ENCODE results near the gene MOB4. TPM values are rescaled to one million over a fixed set of nuclear protein-coding genes. Genes with fewer than 3 reads are reported as not detected.

MOB4 gene
- total and polyA plus RNA-seq, 10 of the 15 experiments (the other 5 are each of a cell fraction or from before 2014, with no cell fraction given) = 13.5 to 44.2 (median 32.4) TPM

DNA sequence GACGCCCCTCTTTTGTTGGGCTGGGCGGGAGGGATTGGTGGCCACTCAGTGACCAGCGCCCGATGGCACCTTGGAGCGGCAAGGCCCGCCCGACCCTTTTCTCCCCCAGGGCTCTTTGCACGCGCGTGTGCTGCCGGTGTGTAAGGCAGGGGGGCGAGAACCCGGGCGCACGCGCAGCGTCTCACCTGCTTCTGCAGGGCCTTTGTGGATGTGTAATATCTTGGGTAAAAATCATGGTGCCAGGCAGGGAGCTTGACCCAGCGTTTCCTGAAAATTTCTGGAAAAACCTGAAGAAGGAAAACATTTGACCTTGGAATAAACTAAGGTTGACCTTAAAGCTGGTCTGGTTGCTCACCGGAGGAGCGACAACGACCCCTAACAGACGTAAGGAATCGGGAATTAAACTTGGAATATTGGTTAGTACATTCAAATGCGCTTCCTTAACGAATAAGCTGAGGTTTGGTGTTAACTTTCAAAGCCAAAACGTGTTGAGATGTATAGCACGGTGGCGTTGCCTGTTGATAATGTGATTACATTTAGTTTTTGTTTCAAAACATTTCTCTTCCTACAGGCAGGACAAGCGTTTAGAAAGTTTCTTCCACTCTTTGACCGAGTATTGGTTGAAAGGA, 15.2 kb upstream of the MOB4 start:
- peaks cover 4 to 29% of the 10 kb centered on the region in 2 experiments for H3K36me3 ChIP-seq (ENCODE audit: control insufficient read depth in 2 of 2, insufficient read depth in 2 of 2, low read length in 1 of 2)

More for the DNA sequence above, 15.2 kb upstream of the MOB4 start:
- WGBS (ENCODE audit: insufficient coverage, insufficient replicate concordance, low lambda C conversion rate, missing lambda C conversion rate) = 1% methylated on average over 30 of the region's 30 CpGs
- BruUV-seq (replicated peaks) = TSS peak; percentile 78
- H3K27me3 ChIP-seq (replicated peaks in 1 of 2; ENCODE audit: control insufficient read depth in 2 of 2, insufficient read depth in 2 of 2, low read length in 1 of 2) = no peaks in the 10 kb centered on the region
- intact Hi-C loops (cut with micrococcal nuclease; ENCODE audit: unreplicated experiment) = loop anchor here (1.0 to 2.0 kb wide), 2 partner anchors 15 to 204 kb away; partner anchors contain the start of gene MARS2
- H3K27ac ChIP-seq (ENCODE audit: control insufficient read depth, insufficient read depth) = peak overlapping the region; percentile 91
- DNase-seq (ENCODE audit: low read depth, low spot score) = no peak
- peak overlapping the region; percentile 81 for H3K4me3 ChIP-seq
- TF ChIP-seq, protein P1, sequence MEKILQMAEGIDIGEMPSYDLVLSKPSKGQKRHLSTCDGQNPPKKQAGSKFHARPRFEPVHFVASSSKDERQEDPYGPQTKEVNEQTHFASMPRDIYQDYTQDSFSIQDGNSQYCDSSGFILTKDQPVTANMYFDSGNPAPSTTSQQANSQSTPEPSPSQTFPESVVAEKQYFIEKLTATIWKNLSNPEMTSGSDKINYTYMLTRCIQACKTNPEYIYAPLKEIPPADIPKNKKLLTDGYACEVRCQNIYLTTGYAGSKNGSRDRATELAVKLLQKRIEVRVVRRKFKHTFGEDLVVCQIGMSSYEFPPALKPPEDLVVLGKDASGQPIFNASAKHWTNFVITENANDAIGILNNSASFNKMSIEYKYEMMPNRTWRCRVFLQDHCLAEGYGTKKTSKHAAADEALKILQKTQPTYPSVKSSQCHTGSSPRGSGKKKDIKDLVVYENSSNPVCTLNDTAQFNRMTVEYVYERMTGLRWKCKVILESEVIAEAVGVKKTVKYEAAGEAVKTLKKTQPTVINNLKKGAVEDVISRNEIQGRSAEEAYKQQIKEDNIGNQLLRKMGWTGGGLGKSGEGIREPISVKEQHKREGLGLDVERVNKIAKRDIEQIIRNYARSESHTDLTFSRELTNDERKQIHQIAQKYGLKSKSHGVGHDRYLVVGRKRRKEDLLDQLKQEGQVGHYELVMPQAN (conservative IDR thresholded peaks at IDR 0.05) = peak; percentile 48; the same call in 1 of the 2 replicates
- TF ChIP-seq EED (IDR thresholded peaks at IDR 0.05; ENCODE audit: low read depth) (peak; percentile 23; the same call in 1 of the 2 replicates), HDAC6 (IDR thresholded peaks at IDR 0.05; ENCODE audit: unreplicated experiment) (no peak), WRNIP1 (IDR thresholded peaks at IDR 0.05; ENCODE audit: borderline replicate concordance, low read depth, low read length) (0 out of 2 replicates have a peak, but pooled peaks have one; percentile 31), YY1 (IDR thresholded peaks at IDR 0.05; ENCODE audit: low read depth, low read length) (no peak), HDGF (IDR thresholded peaks at IDR 0.05) (no peak), SMARCA5 (IDR thresholded peaks at IDR 0.05) (peak; percentile 28; the same call in 1 of the 2 replicates), LARP7 (IDR thresholded peaks at IDR 0.05) (no peak), SIN3A (IDR thresholded peaks at IDR 0.05; ENCODE audit: low read depth, low read length) (peak; percentile 8; the same call in 1 of the 2 replicates), IKZF1 (conservative IDR thresholded peaks at IDR 0.05) (peak; percentile 16; the same call in 1 of the 2 replicates), SMC3 (IDR thresholded peaks at IDR 0.05; ENCODE audit: borderline replicate concordance, low read length) (no peak), SREBF2 (IDR thresholded peaks at IDR 0.05; ENCODE audit: low read length) (no peak), CHD1 (IDR thresholded peaks at IDR 0.05; ENCODE audit: low read depth, low read length) (peak; percentile 44; the same call in 1 of the 2 replicates)
- TF ChIP-seq, protein P2, sequence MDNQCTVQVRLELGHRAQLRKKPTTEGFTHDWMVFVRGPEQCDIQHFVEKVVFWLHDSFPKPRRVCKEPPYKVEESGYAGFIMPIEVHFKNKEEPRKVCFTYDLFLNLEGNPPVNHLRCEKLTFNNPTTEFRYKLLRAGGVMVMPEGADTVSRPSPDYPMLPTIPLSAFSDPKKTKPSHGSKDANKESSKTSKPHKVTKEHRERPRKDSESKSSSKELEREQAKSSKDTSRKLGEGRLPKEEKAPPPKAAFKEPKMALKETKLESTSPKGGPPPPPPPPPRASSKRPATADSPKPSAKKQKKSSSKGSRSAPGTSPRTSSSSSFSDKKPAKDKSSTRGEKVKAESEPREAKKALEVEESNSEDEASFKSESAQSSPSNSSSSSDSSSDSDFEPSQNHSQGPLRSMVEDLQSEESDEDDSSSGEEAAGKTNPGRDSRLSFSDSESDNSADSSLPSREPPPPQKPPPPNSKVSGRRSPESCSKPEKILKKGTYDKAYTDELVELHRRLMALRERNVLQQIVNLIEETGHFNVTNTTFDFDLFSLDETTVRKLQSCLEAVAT (IDR thresholded peaks at IDR 0.05) = 0 out of 2 replicates have a peak, but pooled peaks have one; percentile 40
- no peaks in the 10 kb centered on the region for H3K9me3 ChIP-seq (replicated peaks; ENCODE audit: control insufficient read depth, insufficient read depth, low read length)
- ChIA-PET RAD21 (ENCODE audit: unreplicated experiment) (interaction anchor here (1.0 to 5.5 kb wide), 4 partner anchors 14 to 286 kb away, joined by 3 to 47 read pairs (median 16); partner anchors contain the start of genes COQ10B, MARS2 and MOB4), POLR2A (interaction anchor here (0.5 to 12.1 kb wide), 9 partner anchors 14 to 205 kb away, joined by 3 to 156 read pairs (median 12); partner anchors contain the start of genes COQ10B, MARS2, MOB4 and SF3B1), SMC1A (ENCODE audit: uncharacterized antibody, unreplicated experiment) (interaction anchor here (1.0 to 5.0 kb wide), 11 partner anchors 12 to 211 kb away, joined by 3 to 34 read pairs (median 5); partner anchors contain the start of genes COQ10B, MARS2, MOB4 and SF3B1), CTCF (interaction anchor here (1.3 to 1.6 kb wide), 3 partner anchors 13 to 206 kb away, joined by 5 to 6 read pairs (median 5); no protein-coding TSS in a partner anchor)
- peak overlapping the region; percentile 97 for H3K9ac ChIP-seq (ENCODE audit: control insufficient read depth, insufficient read depth, low read length)
- FAIRE-seq = no peak
- in situ Hi-C loops (cut with MboI) = no loop called here
- H3K4me2 ChIP-seq (ENCODE audit: control insufficient read depth, insufficient read depth) = peak overlapping the region; percentile 61; the same call in 1 of the 2 replicates
- H3K79me2 ChIP-seq (ENCODE audit: control insufficient read depth, insufficient read depth, low read length) = peaks cover 88% of the 10 kb centered on the region
- H2AFZ ChIP-seq (ENCODE audit: control insufficient read depth, low read depth, low read length) = peak overlapping the region; percentile 66
- peaks cover 11% of the 10 kb centered on the region for H3K4me1 ChIP-seq (ENCODE audit: control insufficient read depth, insufficient read depth, low read length)
- peak; percentile 10 for ATAC-seq
- no peaks in the 10 kb centered on the region for H4K20me1 ChIP-seq (ENCODE audit: control insufficient read depth, insufficient read depth)
